HG03135 (cell line): ENCODE measurements around the gene PTPRD.

ENCODE experiments used
- ATAC-seq: cut with Tn5 transposase; IDR thresholded peaks from one replicate; pipeline ENCODE4 v1.9.1; 2021; ENCODE audit warnings: mild to moderate bottlenecking, moderate library complexity; ENCODE audit not compliant: unreplicated experiment

PTPRD gene

GRCh38 chr9:8270235-8270634, 2342.6 kb downstream of the PTPRD start:
- no peak for ATAC-seq

- ATAC-seq = no peak
Measured at GRCh38 chr9:8268881-8269280, 2343.9 kb downstream of the PTPRD start.

GRCh38 chr9:8268216-8268878, 2344.5 kb downstream of the PTPRD start:
- ATAC-seq = no peak

- ATAC-seq = no peak
Measured at GRCh38 chr9:8267636-8268035, 2345.2 kb downstream of the PTPRD start.

GRCh38 chr9:8266861-8267260, 2345.9 kb downstream of the PTPRD start:
- no peak for ATAC-seq

- no peak for ATAC-seq
Measured at GRCh38 chr9:8265281-8265680, 2347.5 kb downstream of the PTPRD start.
